Endometrial microvascular endothelial cells (primary cell): ENCODE data around the gene BTLA. TPM values are rescaled to one million over a fixed set of nuclear protein-coding genes. Genes with fewer than 3 reads are reported as not detected.
"Not testable (repeated sequence)": the region's sequence is repeated elsewhere in the genome, so short reads cannot be mapped to it uniquely, and the experiment has no call there.

Experiments
- in situ Hi-C: cut with HindIII; loops from 2 replicates; pipeline ENCODE4 v1.10.0; 2017; ENCODE audit warnings: low sequenced_read_pairs, low pct_unique_long_range_greater_than_20kb; ENCODE audit errors: inconsistent ontology term
- total RNA-seq: library from RNA; depleted of rRNA; stranded (reverse); fragments of >200 nt; gene quantifications from one replicate; pipeline ENCODE4 v1.2.3, GENCODE V29; 2015; ENCODE audit errors: inconsistent ontology term

The BTLA gene
- total RNA-seq, 1 donor from 2014 or later: not detected

DNA sequence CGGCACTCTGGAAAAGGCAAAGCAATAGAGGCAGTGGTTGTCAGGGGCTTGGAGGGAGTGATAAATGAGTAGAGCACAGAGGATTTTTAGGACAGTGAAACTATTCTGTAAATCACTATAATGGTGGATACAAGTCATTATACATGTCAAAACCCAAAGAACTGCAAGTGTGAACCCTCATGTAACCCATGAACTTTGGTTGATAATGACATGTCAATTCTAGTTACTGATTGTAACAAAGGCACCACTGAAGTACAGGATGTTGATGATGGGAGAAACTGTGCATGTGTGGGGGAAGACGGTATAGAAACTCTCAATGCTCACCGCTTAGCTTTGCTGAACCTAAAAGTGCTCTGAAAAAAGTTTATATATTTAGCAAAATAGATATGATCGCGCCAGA lies 36.0 kb downstream of the BTLA start:
- in situ Hi-C loops: no loop called here

DNA sequence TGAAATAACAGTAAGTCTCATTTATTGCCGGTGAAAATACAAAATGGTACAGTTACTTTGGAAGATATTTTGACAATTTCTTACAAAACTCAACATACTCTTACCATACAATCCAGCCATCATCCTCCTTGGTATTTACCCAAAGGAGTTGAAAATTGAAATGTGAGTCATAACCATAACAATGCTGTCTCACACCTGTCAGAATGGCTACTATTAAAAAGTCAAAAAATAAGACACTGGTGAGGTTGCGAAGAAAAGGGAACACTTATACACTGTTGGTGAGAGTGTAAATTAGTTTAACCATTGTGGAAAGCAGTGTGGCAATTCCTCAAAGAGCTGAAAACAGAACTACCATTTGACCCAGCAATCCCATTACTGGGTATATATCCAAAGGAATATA lies 37.5 kb downstream of the BTLA start:
- in situ Hi-C loops: not testable (repeated sequence)

DNA sequence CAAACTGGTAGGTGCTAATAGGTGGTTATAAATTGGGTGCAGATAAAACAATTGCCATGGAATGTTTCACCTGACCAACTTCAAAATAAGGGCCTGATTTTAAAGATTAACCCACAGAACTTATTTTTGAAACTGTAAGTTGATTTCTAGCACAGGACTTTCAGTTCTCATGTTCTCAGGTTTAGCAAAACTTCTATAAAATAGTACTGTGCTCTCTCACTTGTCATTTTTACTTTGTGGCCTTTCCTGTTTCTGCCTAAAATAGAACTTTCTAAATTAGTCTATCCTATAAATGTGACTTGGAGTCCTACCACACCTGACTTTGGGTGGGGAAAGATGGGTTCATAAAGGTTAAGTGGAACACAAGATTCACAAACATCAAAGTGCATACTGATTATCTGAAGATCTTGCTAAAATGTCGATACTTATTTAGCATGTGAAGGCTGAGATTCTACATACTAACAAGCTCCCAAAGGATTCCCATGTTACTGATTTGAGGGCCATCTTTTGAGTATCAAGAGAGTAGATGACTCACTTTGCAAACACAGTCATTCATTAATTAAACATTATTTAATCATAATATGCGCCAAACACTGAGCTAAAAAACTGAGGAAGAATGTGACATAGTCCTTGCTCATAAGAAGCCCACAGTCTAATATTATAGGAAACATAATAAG lies 38.6 kb downstream of the BTLA start:
- in situ Hi-C loops: no loop called here

DNA sequence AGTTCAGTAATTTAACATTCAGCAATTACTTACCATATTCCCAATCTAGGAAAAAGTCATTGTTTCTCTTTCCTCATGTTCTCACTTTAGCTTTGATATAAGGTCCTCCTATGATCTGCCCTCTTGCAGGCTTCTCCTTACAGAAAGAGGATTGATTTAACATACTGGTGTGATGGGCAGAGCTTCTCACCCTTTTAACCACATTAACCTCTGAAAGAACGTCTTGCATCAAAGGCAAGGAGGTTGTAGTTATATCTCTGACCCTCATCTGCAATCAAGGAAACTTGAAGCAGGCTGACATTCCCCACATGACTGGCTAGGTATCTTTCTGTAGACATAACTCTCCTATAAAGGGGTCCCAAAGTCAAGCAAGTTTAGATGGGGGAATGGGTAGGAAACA lies 39.5 kb downstream of the BTLA start:
- in situ Hi-C loops: no loop called here

DNA sequence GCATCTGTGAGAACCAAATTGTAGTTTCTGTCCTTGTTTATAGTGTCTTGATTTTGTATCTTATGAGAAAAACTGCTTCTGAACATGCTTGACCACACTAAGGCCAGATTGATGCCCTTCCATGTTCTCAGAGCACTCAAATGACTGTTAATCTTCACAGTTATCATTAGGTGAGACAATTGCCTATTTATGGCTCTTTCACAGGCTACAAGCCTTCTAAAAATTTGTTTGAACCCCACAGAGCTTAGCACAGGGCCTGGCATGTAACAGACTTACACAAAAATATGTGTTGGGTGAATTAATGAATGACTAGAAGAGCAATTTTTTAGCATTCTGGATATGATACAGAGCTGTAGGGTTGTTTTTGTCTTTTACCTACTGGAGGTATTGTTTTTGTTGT lies 43.1 kb downstream of the BTLA start:
- in situ Hi-C loops: no loop called here

DNA sequence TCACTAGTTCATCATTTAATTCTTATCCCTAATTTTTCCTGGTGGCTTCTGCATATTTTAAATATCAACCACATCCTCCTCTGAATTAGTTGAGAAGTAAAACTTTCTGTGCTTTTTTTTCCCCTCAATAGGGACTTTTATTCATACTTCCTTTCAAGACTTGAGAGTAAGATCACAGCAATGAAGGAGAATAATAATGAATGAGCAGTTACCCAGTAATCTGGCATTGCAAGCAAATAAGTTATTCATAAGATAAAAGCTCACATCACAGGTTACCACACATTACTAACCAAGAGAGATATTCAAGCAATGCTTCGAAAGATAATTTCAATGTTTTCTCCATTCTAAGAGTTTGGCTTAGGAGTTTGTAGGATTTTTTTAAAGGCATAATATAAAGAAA lies 50.3 kb downstream of the BTLA start:
- in situ Hi-C loops: no loop called here

DNA sequence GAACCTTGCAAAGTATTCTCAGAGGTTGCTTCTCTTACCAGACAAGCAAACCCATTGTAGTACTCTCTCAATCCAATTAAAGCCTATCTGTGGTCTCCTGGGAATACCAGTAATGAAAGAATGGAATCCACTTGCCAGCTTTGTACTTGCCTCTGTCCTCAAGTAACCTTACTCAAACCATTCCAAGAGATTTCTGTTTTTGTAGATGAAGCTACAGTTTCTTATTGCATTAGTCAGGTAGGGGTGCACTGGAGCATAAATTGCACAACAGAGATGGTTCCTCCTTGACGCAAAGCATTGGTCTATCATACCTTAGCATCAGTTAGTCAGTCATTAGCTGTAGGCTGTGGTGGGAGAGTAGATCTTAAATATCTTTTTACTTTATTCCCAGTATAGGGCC lies 52.9 kb downstream of the BTLA start:
- in situ Hi-C loops: no loop called here

DNA sequence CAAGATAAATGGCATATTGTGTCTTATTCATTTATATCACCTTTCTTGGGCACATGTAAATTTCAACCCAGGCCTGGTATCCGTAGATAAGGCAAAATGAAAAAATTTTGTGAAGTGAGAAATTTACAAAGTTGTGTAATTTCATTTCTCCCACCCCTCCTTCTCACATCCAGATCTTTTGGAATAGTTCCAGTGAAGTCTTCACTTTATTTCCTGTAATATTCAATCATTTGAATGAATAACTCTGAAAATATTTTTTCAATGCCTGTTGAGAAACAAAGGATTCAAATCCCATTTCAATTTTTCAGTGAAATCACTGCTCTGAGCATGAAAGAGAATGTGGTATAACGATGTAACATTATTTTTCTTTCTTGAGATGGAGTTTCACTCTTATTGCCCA lies 53.4 kb downstream of the BTLA start:
- in situ Hi-C loops: no loop called here

DNA sequence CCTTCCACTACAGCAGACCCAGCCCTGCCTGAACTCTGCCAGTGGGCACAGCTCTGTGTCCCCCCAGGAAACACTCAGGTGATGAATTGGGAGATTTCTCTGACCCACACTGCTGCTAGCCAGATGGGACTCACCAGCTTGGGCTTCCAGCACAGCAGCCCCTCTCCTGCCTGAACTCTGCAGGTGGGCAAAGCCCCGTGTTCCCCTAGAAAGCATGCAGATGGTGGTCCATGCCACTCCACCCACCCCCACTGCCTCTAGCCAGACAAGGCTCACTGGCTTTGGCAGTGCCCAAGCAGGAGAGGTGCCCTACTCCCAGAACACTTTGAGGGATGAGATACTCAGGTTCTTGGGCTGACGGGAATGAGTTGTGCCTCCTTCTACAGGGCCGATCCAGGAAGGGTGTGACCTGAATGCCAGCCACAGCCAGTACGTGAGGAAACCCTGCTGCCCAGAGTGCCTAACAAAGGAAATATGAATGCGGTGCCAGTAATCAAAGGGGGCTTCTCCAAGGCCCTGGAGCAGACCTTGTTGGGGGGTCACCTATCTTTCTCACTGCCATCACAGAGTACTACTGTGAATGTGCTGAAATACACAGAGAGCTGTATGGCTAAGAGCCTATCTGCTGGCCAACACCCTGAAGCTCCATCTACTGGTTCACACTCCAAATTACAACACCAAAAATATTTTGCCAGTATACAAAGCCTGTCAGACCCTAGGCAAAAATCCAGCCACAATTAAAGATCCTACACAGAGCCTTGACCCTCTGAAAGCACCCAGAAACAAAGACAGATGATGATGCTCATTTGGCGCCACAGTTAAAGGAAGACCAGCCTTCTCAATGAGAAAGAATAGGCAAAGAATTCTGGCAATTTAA lies 61.9 kb downstream of the BTLA start:
- in situ Hi-C loops: no loop called here

DNA sequence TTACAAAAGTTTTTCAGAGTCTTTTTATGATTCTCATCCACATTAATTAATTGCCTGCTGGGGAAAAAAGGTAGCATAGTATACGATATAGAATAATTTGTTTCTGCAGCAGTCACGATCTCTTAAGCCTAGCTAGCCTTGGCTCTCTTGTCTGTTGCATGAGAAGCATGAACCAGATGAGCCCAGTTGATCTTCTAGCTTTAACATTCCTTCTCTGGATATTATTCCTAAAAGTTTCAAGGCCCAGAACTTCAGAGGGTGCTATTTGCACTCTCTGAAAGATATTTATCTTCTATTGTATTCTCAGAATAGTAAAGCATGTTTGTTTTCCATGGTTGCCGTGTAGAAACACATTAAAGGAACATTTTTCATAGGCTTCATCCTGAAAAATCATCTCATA lies 69.3 kb downstream of the BTLA start:
- in situ Hi-C loops: no loop called here

DNA sequence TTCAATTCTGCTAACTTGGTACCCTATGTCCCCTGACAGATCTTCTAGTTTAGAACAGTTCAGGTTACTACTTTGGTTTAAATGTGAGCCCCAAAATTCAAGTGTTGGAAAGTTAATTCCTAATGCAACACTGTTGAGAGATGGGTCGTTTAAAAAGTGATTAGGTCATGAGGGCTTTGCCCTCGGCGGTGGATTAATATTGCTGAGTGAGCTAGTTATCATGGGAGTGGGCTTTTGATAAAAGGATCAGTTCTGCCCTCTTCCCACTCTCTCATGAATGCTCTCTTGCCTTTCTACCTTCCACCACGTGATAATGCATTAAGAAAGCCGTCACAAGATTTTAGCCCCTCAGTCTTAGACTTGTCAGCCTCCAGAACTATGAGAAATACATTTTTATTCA lies 72.1 kb downstream of the BTLA start:
- in situ Hi-C loops: no loop called here

DNA sequence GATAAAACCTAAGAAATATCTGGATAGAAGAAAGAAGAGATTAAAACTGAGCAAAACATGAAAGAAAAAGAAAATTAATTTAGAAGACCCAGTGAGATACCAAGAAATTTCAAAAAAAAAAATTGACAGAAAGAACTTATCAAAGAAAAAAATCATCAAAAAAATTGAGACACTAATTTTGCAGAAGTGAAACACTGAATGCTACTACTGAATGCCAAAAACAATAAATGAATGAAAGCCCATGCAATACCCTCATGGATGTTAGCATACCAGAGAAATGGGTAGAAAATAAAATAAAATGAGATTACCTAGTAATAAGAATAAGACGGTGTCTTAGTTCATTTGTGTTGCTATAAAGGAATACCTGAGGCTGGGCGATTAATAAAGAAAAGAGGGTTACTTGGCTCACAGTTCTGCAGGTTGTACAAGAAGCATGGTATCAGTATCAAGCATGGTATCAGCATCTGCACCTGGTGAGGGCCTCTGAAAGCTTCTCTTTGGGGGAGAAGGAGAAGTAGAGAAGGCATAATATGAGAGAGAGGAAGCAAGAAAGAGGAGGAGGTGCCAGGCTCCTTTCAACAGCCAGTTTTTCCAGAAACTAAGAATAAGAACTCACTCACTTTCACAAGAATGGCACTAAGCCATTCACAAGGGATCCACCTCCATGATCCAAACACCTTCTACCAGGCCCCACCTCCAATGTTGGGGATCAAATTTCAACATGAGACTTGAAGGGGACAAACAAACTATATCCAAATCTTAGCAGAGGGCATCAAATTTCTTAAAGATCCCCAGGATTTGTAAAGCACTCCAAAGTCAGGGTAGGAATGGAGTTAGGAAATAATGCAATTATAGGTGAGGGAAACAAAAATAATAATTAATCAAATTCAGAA lies 73.2 kb downstream of the BTLA start:
- in situ Hi-C loops: no loop called here

DNA sequence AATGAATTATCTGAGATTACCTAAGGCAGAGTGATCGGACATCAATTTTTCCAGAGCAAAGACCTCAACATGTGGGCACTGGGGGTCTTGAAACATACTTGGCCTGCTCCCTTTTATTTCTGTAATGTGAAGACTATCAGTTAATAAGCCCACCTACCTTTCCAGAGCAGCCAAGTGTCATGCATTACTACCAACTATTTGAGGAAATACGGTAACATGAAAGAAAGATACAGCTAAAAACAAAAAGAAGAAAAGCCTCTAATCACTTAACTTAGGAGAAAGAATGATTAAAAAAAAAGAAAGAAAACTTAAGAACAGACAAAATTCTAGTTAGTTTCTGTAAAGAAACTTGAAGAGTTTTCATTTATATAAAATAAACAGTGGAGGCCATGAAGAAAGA lies 73.9 kb downstream of the BTLA start:
- in situ Hi-C loops: no loop called here

DNA sequence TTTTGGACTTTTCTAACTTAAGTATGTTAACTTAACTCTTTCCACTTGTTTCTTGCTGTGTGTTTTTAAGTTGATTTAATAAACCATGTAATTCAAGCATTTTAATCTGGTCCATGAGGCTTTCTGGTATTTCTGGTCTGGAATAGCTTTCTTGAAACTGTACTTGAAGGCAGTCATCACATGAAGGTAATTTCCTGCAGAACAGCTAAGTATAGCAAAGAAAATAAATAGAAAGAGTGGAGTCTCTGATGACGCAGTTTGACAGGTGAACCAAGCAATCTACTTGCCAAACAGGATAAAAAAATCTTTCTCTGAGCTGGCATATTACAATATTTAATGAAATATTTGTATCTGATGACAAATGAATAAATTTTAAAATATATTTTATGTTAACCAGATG lies 74.9 kb downstream of the BTLA start:
- in situ Hi-C loops: no loop called here

DNA sequence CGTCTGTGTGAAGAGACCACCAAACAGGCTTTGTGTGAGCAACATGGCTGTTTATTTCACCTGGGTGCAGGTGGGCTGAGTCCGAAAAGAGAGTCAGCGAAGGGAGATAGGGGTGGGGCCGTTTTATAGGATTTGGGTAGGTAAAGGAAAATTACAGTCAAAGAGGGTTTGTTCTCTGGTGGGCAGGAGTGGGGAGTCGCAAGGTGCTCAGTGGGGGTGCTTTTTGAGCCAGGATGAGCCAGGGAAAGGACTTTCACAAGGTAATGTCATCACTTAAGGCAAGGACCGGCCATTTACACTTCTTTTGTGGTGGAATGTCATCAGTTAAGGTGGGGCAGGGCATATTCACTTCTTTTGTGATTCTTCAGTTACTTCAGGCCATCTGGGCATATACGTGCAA lies 76.4 kb downstream of the BTLA start:
- in situ Hi-C loops: not testable (repeated sequence)

DNA sequence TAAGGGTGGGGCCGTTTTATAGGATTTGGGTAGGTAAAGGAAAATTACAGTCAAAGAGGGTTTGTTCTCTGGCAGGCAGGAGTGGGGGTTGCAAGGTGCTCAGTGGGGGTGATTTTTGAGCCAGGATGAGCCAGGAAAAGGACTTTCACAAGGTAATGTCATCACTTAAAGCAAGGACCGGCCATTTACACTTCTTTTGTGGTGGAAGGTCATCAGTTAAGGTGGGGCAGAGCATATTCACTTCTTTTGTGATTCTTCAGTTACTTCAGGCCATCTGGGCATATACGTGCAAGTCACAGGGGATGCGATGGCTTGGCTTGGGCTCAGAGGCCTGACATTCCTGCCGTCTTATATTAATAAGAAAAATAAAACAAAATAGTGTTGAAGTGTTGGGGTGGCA lies 80.7 kb downstream of the BTLA start:
- in situ Hi-C loops: not testable (repeated sequence)

DNA sequence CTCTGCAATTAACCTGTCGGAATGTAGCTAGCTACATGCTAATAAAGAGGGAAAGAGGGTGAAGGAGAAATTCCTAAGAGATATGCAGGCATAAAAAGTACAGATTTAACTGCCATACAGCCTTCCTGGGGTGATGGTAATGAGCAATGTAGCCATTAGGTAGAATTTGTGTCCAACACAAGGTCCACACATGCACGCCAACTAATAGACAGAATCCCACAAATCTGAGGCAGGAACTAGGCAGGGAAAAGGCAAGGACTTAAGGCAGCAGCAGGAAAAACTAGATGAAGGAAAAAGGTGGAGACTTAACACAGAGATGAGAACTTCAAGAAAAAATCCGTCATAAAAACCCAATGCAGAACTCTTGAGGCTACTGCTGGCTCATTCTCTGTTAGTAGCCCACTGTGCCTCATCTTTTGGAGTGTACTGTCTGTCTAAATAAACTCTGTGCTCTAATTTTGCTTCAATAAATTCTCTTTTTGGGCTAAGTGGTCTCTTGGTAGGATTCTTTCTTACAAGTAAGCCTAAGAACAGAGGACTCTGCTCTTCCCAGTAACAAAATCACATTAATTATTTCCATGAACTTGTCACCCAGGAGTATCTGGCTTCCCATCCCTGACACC lies 81.5 kb downstream of the BTLA start:
- in situ Hi-C loops: no loop called here

DNA sequence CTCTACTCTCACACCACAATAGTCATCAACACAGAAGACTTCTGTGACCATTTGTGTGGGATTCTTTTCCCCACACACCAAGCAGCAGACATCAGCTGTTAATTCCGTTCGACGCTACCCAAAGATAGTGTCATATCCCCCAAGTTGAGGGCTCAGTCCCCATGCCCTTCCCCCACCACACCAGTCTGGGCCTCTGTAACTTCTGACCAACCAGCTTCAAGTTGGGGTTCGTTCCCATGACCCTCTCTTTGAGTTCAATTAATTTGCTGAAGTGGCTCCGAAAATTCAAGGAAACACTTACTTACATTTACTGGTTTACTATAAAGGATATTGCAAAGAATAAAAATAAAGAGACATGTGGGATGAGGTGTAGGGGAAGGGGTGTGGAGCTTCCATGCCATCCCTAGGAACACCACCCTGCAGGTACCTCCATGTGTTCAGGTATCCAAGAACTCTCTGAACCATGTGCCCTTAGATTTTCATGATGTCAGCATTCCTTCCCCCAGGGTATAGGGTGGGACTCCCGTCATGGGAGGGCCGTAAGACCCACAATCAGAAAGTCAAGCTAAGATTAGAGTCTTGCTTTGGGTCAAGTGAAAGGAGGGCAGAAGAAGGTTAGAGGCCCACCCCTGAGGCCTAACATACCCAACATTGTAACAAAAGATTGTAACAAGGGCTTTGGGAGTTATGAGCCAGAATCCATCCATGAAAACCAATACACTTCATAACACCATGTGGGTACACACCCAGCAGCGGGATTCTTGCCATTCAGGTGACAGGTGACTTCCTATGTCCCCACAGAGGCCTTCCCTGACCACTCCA lies 82.7 kb downstream of the BTLA start:
- in situ Hi-C loops: no loop called here
